ENCODE measurements around the gene AK3. TPM values are rescaled to one million over a fixed set of nuclear protein-coding genes. Genes with fewer than 3 reads are reported as not detected.

Gene AK3
- total and polyA plus RNA-seq, 2 of the 8 experiments (the other 6 are each of a cell fraction or from before 2014, with no cell fraction given) = 8.9 to 30.0 TPM

DNA sequence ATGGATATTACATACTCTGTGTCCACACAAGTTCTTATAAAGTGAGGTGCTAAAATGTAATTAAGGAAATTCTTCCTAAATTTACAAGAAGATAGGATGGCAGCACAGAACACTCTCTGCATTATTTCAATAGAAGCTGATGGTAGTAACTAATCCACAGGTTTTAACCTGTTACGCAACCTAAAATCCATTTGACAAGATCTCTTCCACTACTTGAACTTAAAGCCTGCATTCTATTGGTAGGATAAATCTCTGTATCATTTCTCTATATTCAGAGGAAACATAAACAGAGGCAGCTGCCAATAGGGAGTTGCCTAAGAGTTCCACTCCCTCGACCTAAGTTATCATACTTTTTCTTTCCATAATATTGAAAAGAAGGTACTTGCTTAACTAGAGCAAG, 40.1 kb downstream of the AK3 start:
- Histone ChIP-seq H2BK20ac (ENCODE audit: low read length) (no peak overlapping the region), H3K4me1 (replicated peaks in 1 of 4; ENCODE audit: control insufficient read depth in 3 of 4, insufficient read depth in 4 of 4, low read length in 3 of 4) (no peaks in the 10 kb centered on the region), H3K23ac (ENCODE audit: insufficient read length) (no peak overlapping the region), H3K27ac (ENCODE audit: low read depth, low read length) (no peak overlapping the region), H4K20me1 (replicated peaks in 1 of 2; ENCODE audit: control insufficient read depth in 1 of 2, insufficient read depth in 2 of 2, low read length in 2 of 2) (no peaks in the 10 kb centered on the region), H3K4me3 (ENCODE audit: extremely low read depth in 1 of 4, insufficient read depth in 2 of 4, low read depth in 3 of 4, low read length in 4 of 4) (no peak overlapping the region), H2AFZ (ENCODE audit: low read length) (no peak overlapping the region), H3K27me3 (replicated peaks in 1 of 4; ENCODE audit: control insufficient read depth in 3 of 4, extremely low read depth in 1 of 4, insufficient read depth in 3 of 4, low read length in 3 of 4) (no peaks in the 10 kb centered on the region), H3K4ac (replicated peaks; ENCODE audit: insufficient read length, low read depth, low read length) (no peak overlapping the region), H3K79me1 (ENCODE audit: low read depth, low read length) (no peaks in the 10 kb centered on the region), H4K8ac (ENCODE audit: extremely low read depth, insufficient read depth, low read length) (no peak overlapping the region), H2BK15ac (ENCODE audit: low read length) (no peak overlapping the region), H4K91ac (replicated peaks; ENCODE audit: insufficient read length, low read length) (no peak overlapping the region), H3K36me3 (ENCODE audit: control insufficient read depth in 2 of 4, insufficient read depth in 4 of 4, low read length in 3 of 4) (peaks cover 1 to 35% (median 7%) of the 10 kb centered on the region in 4 experiments; a peak in 4 of 8 replicates), H3K14ac (ENCODE audit: insufficient read length) (no peak overlapping the region), H2BK120ac (replicated peaks; ENCODE audit: low read depth, low read length) (no peak overlapping the region), H3K9ac (replicated peaks in 1 of 4; ENCODE audit: extremely low read depth in 1 of 4, low read depth in 3 of 4, low read length in 3 of 4) (no peak overlapping the region), H4K5ac (ENCODE audit: insufficient read length, low read depth, low read length) (no peak overlapping the region), H2BK5ac (ENCODE audit: low read depth, low read length) (no peak overlapping the region), H3K4me2 (ENCODE audit: insufficient read depth in 1 of 2, low read depth in 2 of 2, low read length in 2 of 2) (no peak overlapping the region), H3K23me2 (ENCODE audit: low read depth, low read length) (no peaks in the 10 kb centered on the region), H3K79me2 (ENCODE audit: control insufficient read depth in 1 of 2, insufficient read depth in 2 of 2, low read length in 2 of 2) (no peaks in the 10 kb centered on the region), H2AK5ac (ENCODE audit: low read depth, low read length) (no peak overlapping the region), H2BK12ac (ENCODE audit: low read depth, low read length) (no peak overlapping the region), H3K56ac (replicated peaks; ENCODE audit: insufficient read length, low read depth, low read length) (no peak overlapping the region), H3K9me3 (ENCODE audit: insufficient read depth in 2 of 2, low read depth in 1 of 2, low read length in 1 of 2) (no peaks in the 10 kb centered on the region), H3K18ac (ENCODE audit: extremely low read depth, low read length) (no peak overlapping the region)
- TF ChIP-seq CEBPB (IDR thresholded peaks at IDR 0.05; ENCODE audit: low read depth, low read length) (peak; percentile 48; the same call in 1 of the 2 replicates), HDAC2 (IDR thresholded peaks at IDR 0.05; ENCODE audit: borderline replicate concordance in 1 of 2, low read depth in 2 of 2, low read length in 2 of 2) (no peak)
- ChIA-PET POLR2A (ENCODE audit: partially characterized antibody) (interaction anchor here (1.3 kb wide), 1 partner anchor 10 kb away, joined by 4 read pairs; no protein-coding TSS in a partner anchor), CTCF (ENCODE audit: partially characterized antibody) (no interaction called here)
- WGBS, 2 experiments (ENCODE audit: extremely low coverage in 1 of 2, insufficient coverage in 1 of 2, insufficient read length in 1 of 2, insufficient replicate concordance in 2 of 2, low coverage in 1 of 2, low lambda C conversion rate in 2 of 2, missing lambda C conversion rate in 1 of 2) = 88% methylated on average over 2 of the region's 2 CpGs; no CpG with 5 or more reads in 1 of the 2 experiments
- DNase-seq (ENCODE audit: low read depth in 1 of 2, low spot score in 2 of 2) (no peak), FAIRE-seq (no peak)

All from H1 (cell line).